Heart right ventricle (tissue), 16 donors: ENCODE results near the gene PTPN7. TPM values are rescaled to one million over a fixed set of nuclear protein-coding genes. Genes with fewer than 3 reads are reported as not detected.
A peak's percentile ranks its signal among the peaks of the same experiment; 100 is the strongest.

Source experiments
- ATAC-seq, 8 donors: fragments of 200-7000 bp; cut with Tn5 transposase; one replicate each; pipeline ENCODE4 v1.9.1; 2020; ENCODE audit warnings: mild to moderate bottlenecking in 8 of 8, moderate library complexity in 8 of 8, moderate number of reproducible peaks in 1 of 8
- DNase-seq, 2 donors: peaks; one replicate each; pipeline ENCODE4 v3.0.0-alpha.2; 2020
- H3K27ac ChIP-seq, 10 donors: fragments of 200-600 bp; sonication (generic) in 2 of 10; one replicate each; pipeline versions ENCODE4 v1.5.0 to v1.8.0; 2020 to 2022; ENCODE audit warnings: mild to moderate bottlenecking in 3 of 10
- H3K27me3 ChIP-seq, 7 donors: fragments of 200-600 bp; one replicate each; pipeline ENCODE4 v1.8.0; 2021 to 2022; ENCODE audit warnings: mild to moderate bottlenecking in 2 of 7
- H3K36me3 ChIP-seq, 9 donors: fragments of 200-600 bp; sonication (generic) in 1 of 9; one replicate each; pipeline versions ENCODE4 v1.5.0 to v1.8.0; 2020 to 2022; ENCODE audit warnings: mild to moderate bottlenecking in 2 of 9
- H3K4me1 ChIP-seq, 9 donors: fragments of 200-600 bp; sonication (generic) in 1 of 9; one replicate each; pipeline versions ENCODE4 v1.5.0 to v1.8.0; 2020 to 2022; ENCODE audit warnings: mild to moderate bottlenecking in 4 of 9
- H3K4me3 ChIP-seq, 10 donors: fragments of 200-600 bp; sonication (generic) in 2 of 10; one replicate each; pipeline versions ENCODE4 v1.5.0 to v1.8.0; 2020 to 2022; ENCODE audit warnings: mild to moderate bottlenecking in 7 of 10, moderate library complexity in 2 of 10
- H3K9me3 ChIP-seq, 11 donors: fragments of 200-600 bp in 10 of 11; sonication (generic) in 2 of 11; one replicate each; pipeline versions ENCODE4 v1.5.0 to v1.8.0; 2013 to 2022; ENCODE audit warnings: mild to moderate bottlenecking in 2 of 11, control low read depth in 1 of 11, moderate library complexity in 1 of 11
- CTCF ChIP-seq, 9 donors: fragments of 200-600 bp; sonication (generic) in 2 of 9; IDR thresholded peaks; one replicate each; pipeline versions ENCODE4 v1.5.0 to v1.8.0; 2021 to 2022; ENCODE audit warnings: antibody characterized with exemption in 9 of 9, mild to moderate bottlenecking in 5 of 9, moderate library complexity in 1 of 9
- WGBS, 2 donors: extraction: QIAGEN DNeasy Blood & Tissue Kit; methylation state at CpG; one replicate each; pipeline ENCODE4 v1.1.7; 2013; ENCODE audit warnings: inconsistent platforms in 1 of 2; 5-methylcytosine and 5-hydroxymethylcytosine counted together
- intact Hi-C, 10 donors: fragments of 100-400 bp; cut with DNase I; formaldehyde crosslinking; loops; one replicate each; pipeline versions ENCODE4 v1.11.1 to v1.14.2; 2022
- polyA plus RNA-seq, 2 donors: library from polyadenylated mRNA; stranded (reverse); fragments of 200-250 nt; gene quantifications; one replicate each; pipeline ENCODE4 v1.2.3, GENCODE V29; 2013
- total RNA-seq, 10 donors: library from RNA; stranded (reverse); fragmentation: NEBNext Ultra II Directional in 3 of 10; extraction: Animal tissue kit (Norgen Biotek cat#: 25700) in 3 of 10; gene quantifications; one replicate each; pipeline versions ENCODE4 v1.2.1 to v1.2.4, GENCODE V29; 2021 to 2023
- donor health status: Arrhythmogenic right ventricular cardiomyopathy.
- donor health status: ischemic (EF 13 %, LVEDD 7.1; RV severe dilation, severe dysfunction).
- donor health status: healthy with polysubstance abuse.
- donor health status: DM: no; HTN: yes; CAD: no.
- donor health status: DM: no; HTN: no; CAD: no.
- donor health status: ischemic (EF 25% LVEDD 6.9; RV normal size, moderate dysfunction).
- donor health status: ischemic (EF 25% LVEDD 5.7; RV mildly dilated, moderate dysfunction).
- donor health status: healthy.
- donor health status: DM: yes; HTN: yes; CAD: no.
- donor health status: Ischemic cardiomyopathy.
- donor health status: ischemic (EF 35%, LVEDD 5.7; RV mildly dilated, moderate dysfunction).
- donor health status: nonischemic (EF 11% LVEDD 7.7; RV severe dilation, severe dysfunction).
- donor health status: DM: yes; HTN: yes; CAD: no.
- donor health status: PGD.
- donor health status: ischemic (EF 29% LVEDD 5.4; RV normal size, mild dysfunction).
- donor health status: nonischemic (EF 23%, LVEDD 6.1; RV moderate dilation, normal function).

The PTPN7 gene
- total and polyA plus RNA-seq, 12 donors = 0.09 to 6.2 (median 0.47) TPM

- DNase-seq (no peak), ATAC-seq (no peak)
- H3K4me3 ChIP-seq = no peak overlapping the region
- peaks cover 6 to 43% (median 22%) of the 10 kb centered on the region in 9 donors for H3K4me1 ChIP-seq
- WGBS, 2 donors = 67 to 78% methylated on average over 1 of the region's 1 CpG
- intact Hi-C loops = no loop called here
- TF ChIP-seq CTCF (IDR thresholded peaks at IDR 0.05) = no peak
- H3K36me3 ChIP-seq = no peaks in the 10 kb centered on the region
- no peaks in the 10 kb centered on the region for H3K9me3 ChIP-seq
- no peak overlapping the region for H3K27ac ChIP-seq
- H3K27me3 ChIP-seq = peaks cover 0 to 31% (median 15%) of the 10 kb centered on the region in 7 donors
Measured at GRCh38 chr1:202198366-202198724, 37.9 kb upstream of the PTPN7 start.

- Histone ChIP-seq H3K27me3 (peaks cover 0 to 37% (median 20%) of the 10 kb centered on the region in 7 donors), H3K36me3 (no peaks in the 10 kb centered on the region), H3K4me3 (no peak overlapping the region), H3K9me3 (no peaks in the 10 kb centered on the region), H3K27ac (no peak overlapping the region), H3K4me1 (peaks cover 6 to 44% (median 20%) of the 10 kb centered on the region in 9 donors)
- DNase-seq (no peak), ATAC-seq (no peak)
- no peak for TF ChIP-seq CTCF (IDR thresholded peaks at IDR 0.05)
- intact Hi-C loops = no loop called here
- WGBS, 2 donors = 79 to 87% methylated on average over 7 of the region's 7 CpGs
Measured at GRCh38 chr1:202197653-202198365, 37.4 kb upstream of the PTPN7 start.

- peaks cover 0 to 15% (median 10%) of the 10 kb centered on the region in 9 donors for H3K4me1 ChIP-seq
Measured at GRCh38 chr1:202194328-202194648, 33.9 kb upstream of the PTPN7 start.

More at GRCh38 chr1:202194328-202194648, 33.9 kb upstream of the PTPN7 start:
- Histone ChIP-seq H3K9me3 (no peaks in the 10 kb centered on the region), H3K27ac (no peak overlapping the region), H3K36me3 (no peaks in the 10 kb centered on the region), H3K27me3 (peaks cover 0 to 39% (median 24%) of the 10 kb centered on the region in 7 donors), H3K4me3 (peak overlapping the region in 3 of 10 donors; percentile 17 to 40 (median 27))
- 49 to 64% methylated on average over 11 of the region's 11 CpGs for WGBS, 2 donors
- intact Hi-C loops = loop anchor here in 3 of 10 donors (1.0 to 5.0 kb wide), 3 partner anchors 10 to 523 kb away; no protein-coding TSS in a partner anchor
- DNase-seq (no peak), ATAC-seq (no peak)
- no peak for TF ChIP-seq CTCF (IDR thresholded peaks at IDR 0.05)
